ENCODE data around the gene C1orf21.
A peak's percentile ranks its signal among the peaks of the same experiment; 100 is the strongest.
"Not testable (repeated sequence)": the region's sequence is repeated elsewhere in the genome, so short reads cannot be mapped to it uniquely, and the experiment has no call there.

The C1orf21 gene

GRCh38 chr1:184386312-184387068 lies at the start of gene C1orf21:
TSS of gene C1orf21 (plus strand) at chr1:184387029. CDS start at chr1:184477510, 90,481 bp downstream.
- DNase-seq (ENCODE audit: low read depth, low spot score) = peak; percentile 47

GRCh38 chr1:184337865-184338264 lies 49.0 kb upstream of the C1orf21 start:
- not testable (repeated sequence) for DNase-seq (ENCODE audit: low read depth, low spot score)

GRCh38 chr1:184340984-184341383 lies 45.8 kb upstream of the C1orf21 start:
- no peak for DNase-seq (ENCODE audit: low read depth, low spot score)

GRCh38 chr1:184350573-184350972 lies 36.3 kb upstream of the C1orf21 start:
- DNase-seq (ENCODE audit: low read depth, low spot score) = no peak

- DNase-seq (ENCODE audit: low read depth, low spot score) = no peak
These were observed 35.3 kb upstream of the C1orf21 start for GRCh38 chr1:184351416-184351975.

GRCh38 chr1:184352776-184353175 lies 34.1 kb upstream of the C1orf21 start:
- DNase-seq (ENCODE audit: low read depth, low spot score) = no peak

- no peak for DNase-seq (ENCODE audit: low read depth, low spot score)
These were observed 32.1 kb upstream of the C1orf21 start for GRCh38 chr1:184354719-184355118.

- DNase-seq (ENCODE audit: low read depth, low spot score) = no peak
These were observed 29.9 kb upstream of the C1orf21 start for GRCh38 chr1:184356891-184357290.

GRCh38 chr1:184358256-184358655 lies 28.6 kb upstream of the C1orf21 start:
- DNase-seq (ENCODE audit: low read depth, low spot score) = no peak

GRCh38 chr1:184359909-184360308 lies 26.9 kb upstream of the C1orf21 start:
- DNase-seq (ENCODE audit: low read depth, low spot score) = no peak

GRCh38 chr1:184362876-184363275 lies 24.0 kb upstream of the C1orf21 start:
- DNase-seq (ENCODE audit: low read depth, low spot score) = no peak

- DNase-seq (ENCODE audit: low read depth, low spot score) = no peak
These were observed 21.1 kb upstream of the C1orf21 start for GRCh38 chr1:184365699-184366098.

- no peak for DNase-seq (ENCODE audit: low read depth, low spot score)
These were observed 19.8 kb upstream of the C1orf21 start for GRCh38 chr1:184366997-184367396.

- no peak for DNase-seq (ENCODE audit: low read depth, low spot score)
These were observed 19.3 kb upstream of the C1orf21 start for GRCh38 chr1:184367427-184368038.

GRCh38 chr1:184368354-184368753 lies 18.5 kb upstream of the C1orf21 start:
- DNase-seq (ENCODE audit: low read depth, low spot score) = no peak

- no peak for DNase-seq (ENCODE audit: low read depth, low spot score)
These were observed 16.0 kb upstream of the C1orf21 start for GRCh38 chr1:184370850-184371249.

GRCh38 chr1:184373155-184373554 lies 13.7 kb upstream of the C1orf21 start:
- no peak for DNase-seq (ENCODE audit: low read depth, low spot score)

- no peak for DNase-seq (ENCODE audit: low read depth, low spot score)
These were observed 10.5 kb upstream of the C1orf21 start for GRCh38 chr1:184376369-184376768.

- no peak for DNase-seq (ENCODE audit: low read depth, low spot score)
These were observed 7.6 kb upstream of the C1orf21 start for GRCh38 chr1:184379111-184379752.

- DNase-seq (ENCODE audit: low read depth, low spot score) = no peak
These were observed 6.4 kb upstream of the C1orf21 start for GRCh38 chr1:184380468-184380867.

- no peak for DNase-seq (ENCODE audit: low read depth, low spot score)
These were observed 3.0 kb upstream of the C1orf21 start for GRCh38 chr1:184383772-184384323.

- DNase-seq (ENCODE audit: low read depth, low spot score) = no peak
These were observed 941 bp upstream of the C1orf21 start for GRCh38 chr1:184385865-184386311.

Measured in brain pericyte (primary cell).